NCI-H2196 treated with DMSO at 0.1 percent for 48 hours (cell line): ENCODE measurements around the gene FARP1.

ENCODE experiments used
- DNase-seq: peaks from one replicate; lab custom pipeline; 2025; ENCODE audit not compliant: unreplicated experiment; lab: John Stamatoyannopoulos, UW

Gene FARP1

GRCh38 chr13:98493042-98493712 is 350.3 kb downstream of the FARP1 start:
- no peak for DNase-seq

- DNase-seq: no peak
Observed at GRCh38 chr13:98494769-98495168, 351.9 kb downstream of the FARP1 start.

- no peak for DNase-seq
Observed at GRCh38 chr13:98495627-98496478, 353.0 kb downstream of the FARP1 start.

GRCh38 chr13:98496479-98496791 is 353.5 kb downstream of the FARP1 start:
- DNase-seq: no peak

GRCh38 chr13:98496966-98497365 is 354.1 kb downstream of the FARP1 start:
- no peak for DNase-seq

- no peak for DNase-seq
Observed at GRCh38 chr13:98500963-98501421, 358.1 kb downstream of the FARP1 start.

- DNase-seq: no peak
Observed at GRCh38 chr13:98503175-98504028, 360.5 kb downstream of the FARP1 start.

- DNase-seq: no peak
Observed at GRCh38 chr13:98504029-98504351, 361.1 kb downstream of the FARP1 start.

- no peak for DNase-seq
Observed at GRCh38 chr13:98504371-98504963, 361.6 kb downstream of the FARP1 start.
